H7 (cell line): ENCODE results near the gene CAPN13. TPM values are rescaled to one million over a fixed set of nuclear protein-coding genes. Genes with fewer than 3 reads are reported as not detected.

Experiments used
- DNase-seq: peaks from one replicate; pipeline ENCODE4 v3.0.0; 2012
- H3K27me3 ChIP-seq: 2 replicates; pipeline ENCODE4 v1.6.0; 2011; ENCODE audit warnings: mild to moderate bottlenecking, low read length; ENCODE audit not compliant: control insufficient read depth, insufficient read depth
- H3K36me3 ChIP-seq: replicated peaks from 2 replicates; pipeline ENCODE4 v1.5.1; 2011; ENCODE audit warnings: low read length; ENCODE audit not compliant: control insufficient read depth, insufficient read depth
- H3K4me3 ChIP-seq: 2 replicates; pipeline ENCODE4 v1.5.1; 2011; ENCODE audit warnings: low read depth, mild to moderate bottlenecking, control low read depth, low read length, moderate library complexity; ENCODE audit not compliant: insufficient read depth
- total RNA-seq: library from RNA; depleted of rRNA; stranded (reverse); fragments of >200 nt; shearing (Covaris generic); gene quantifications from 2 replicates; pipeline ENCODE4 v1.2.3, GENCODE V29; 2014

Gene CAPN13
- total RNA-seq, 1 experiment from 2014 or later, result 0.55 TPM

DNA sequence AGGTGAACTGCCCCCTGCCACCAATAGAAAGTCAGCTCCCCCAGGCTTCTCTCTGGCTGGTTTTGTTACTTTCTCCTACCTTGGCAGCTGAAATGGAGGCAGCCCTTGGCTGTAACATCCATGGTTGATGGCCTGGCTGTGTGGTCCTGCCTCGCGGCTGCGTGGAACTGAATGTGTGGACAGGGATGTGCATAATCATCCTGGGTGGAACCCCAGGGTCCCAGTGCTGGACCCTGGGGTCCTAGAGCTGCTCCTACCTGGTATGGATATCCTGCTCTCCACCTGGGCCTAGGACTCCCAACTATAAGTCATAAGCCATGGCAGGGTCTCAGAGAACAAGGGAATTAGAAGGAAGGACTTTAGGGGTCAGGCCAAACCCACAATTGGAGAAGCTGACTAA is 93.5 kb downstream of the CAPN13 start:
- Histone ChIP-seq H3K36me3 (no peaks in the 10 kb centered on the region), H3K27me3 (no peaks in the 10 kb centered on the region), H3K4me3 (no peak overlapping the region)
- DNase-seq, result no peak

DNA sequence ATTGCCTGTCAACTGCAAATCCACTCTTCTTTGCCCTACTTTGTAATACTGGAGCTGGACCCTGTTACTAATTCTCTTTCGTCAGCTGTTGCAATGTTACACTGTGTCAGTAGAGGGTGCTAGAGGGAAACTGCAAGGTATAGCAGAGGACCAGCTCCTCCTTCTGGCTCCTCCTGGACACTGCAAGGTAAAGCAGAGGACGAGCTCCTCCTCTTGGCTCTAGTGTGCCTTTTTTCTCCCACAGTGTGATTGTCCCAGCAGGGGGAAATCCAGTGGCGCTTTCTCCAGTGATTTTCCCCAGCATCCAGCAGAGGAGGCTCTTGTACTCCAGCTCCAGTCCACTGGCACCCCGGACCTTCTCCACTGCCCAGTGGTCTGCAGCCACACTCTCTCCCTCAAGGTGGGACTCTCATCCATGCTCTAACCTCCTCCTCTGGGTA is 95.6 kb downstream of the CAPN13 start:
- peak; percentile 87 for DNase-seq
- Histone ChIP-seq H3K36me3 (no peaks in the 10 kb centered on the region), H3K27me3 (no peaks in the 10 kb centered on the region), H3K4me3 (no peak overlapping the region)

DNA sequence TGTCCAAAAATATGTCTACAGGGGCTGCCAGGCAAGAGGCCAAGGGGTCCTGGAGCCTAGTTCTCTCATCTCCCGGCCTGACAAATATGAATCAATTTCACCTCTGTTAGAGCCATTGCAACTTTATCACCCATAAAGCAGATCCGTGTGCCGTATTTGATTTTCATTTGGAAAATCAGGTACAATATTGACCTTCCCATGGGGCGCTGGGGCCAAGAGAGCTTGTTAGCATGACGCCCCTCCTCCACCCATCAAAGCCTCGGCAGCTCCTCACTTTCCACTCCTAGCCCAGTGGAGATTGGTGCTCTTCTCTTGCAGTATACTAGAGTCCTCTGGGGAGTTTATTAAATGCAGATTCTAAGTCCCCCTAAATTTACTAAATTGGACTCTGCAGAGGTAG is 96.8 kb downstream of the CAPN13 start:
- Histone ChIP-seq H3K27me3 (no peaks in the 10 kb centered on the region), H3K4me3 (no peak overlapping the region), H3K36me3 (no peaks in the 10 kb centered on the region)
- DNase-seq, result no peak

DNA sequence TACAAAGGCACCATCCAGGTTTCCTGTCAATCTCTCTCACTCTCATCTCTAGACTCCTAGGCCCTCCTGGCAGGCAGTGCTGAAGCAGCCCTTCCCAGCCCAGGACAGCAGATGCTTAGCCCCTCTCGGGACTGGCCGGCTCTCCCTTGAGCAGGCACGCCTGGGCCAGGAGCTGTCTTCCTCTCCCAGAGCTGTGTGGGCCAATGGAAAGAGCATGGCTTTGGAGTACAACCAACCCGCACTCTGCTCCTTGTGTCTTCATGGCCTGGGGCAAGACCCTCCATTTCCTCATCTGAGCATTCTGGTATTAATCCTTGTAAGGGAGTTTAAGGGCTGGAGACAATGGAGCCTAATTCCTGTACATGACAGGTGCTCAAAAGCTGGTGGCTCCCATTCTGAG is 97.2 kb downstream of the CAPN13 start:
- Histone ChIP-seq H3K4me3 (no peak overlapping the region), H3K36me3 (no peaks in the 10 kb centered on the region)
- no peak for DNase-seq

DNA sequence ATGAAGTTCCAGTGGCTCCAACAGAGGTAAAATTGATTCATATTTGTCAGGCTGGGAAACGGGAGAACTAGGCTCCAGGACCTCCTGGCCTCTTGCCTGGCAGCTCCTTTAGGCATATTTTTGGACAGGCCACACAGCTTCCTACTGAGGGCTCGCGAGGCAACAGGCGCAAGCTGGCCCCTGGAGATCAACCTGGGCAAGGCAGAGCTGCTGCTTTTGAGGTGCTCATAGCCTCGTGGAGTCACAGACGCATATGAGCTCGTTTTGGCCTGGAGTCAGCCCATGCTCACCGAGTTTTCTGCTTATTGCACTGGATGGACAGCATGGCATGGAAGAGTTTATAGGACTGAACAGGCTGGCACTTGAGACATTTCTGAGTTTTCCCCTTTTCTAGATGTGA is 97.7 kb downstream of the CAPN13 start:
- Histone ChIP-seq H3K36me3 (no peaks in the 10 kb centered on the region), H3K4me3 (no peak overlapping the region), H3K27me3 (no peaks in the 10 kb centered on the region)
- DNase-seq, result no peak

More for the DNA sequence above, 97.2 kb downstream of the CAPN13 start:
- H3K27me3 ChIP-seq, result no peaks in the 10 kb centered on the region

DNA sequence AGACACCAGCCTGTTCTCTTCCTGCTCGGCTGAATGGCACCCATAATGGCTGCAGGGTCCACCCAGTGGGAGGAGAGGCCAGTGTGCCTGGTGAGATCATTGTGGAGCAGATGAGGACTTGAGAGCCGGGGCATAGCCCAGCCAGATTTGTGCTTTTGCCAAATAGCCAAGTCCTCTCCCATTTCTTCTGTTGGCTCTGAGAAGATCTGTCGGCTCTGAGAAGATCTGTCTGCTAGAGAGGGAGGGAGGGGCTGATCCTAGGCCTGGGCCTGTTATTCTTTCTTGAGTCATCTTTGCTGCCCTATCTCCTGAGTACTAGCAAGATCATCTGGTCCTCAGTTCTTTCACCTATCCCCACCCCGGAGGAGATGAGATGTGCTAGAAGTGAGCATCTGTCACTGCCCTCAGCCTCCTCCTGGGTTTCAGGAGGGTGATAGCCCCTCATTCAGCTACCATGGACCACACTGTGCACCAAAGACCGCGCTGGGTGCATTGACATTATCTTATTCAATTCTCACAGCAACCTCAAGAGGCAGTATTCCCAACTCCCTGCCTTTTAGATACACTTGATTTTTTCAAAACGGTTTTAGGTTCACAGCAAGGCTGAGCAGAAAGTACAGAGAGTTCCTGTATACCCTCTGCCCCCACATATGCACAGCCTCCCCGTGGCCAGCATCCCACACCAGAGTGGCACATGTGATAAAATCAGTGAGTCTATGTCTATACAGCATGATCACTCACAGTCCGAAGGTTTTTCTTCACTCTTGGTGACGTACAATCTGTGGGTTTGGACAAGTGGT is 98.6 kb downstream of the CAPN13 start:
- DNase-seq, result peak; percentile 49
- Histone ChIP-seq H3K36me3 (no peaks in the 10 kb centered on the region), H3K4me3 (no peak overlapping the region), H3K27me3 (no peaks in the 10 kb centered on the region)

DNA sequence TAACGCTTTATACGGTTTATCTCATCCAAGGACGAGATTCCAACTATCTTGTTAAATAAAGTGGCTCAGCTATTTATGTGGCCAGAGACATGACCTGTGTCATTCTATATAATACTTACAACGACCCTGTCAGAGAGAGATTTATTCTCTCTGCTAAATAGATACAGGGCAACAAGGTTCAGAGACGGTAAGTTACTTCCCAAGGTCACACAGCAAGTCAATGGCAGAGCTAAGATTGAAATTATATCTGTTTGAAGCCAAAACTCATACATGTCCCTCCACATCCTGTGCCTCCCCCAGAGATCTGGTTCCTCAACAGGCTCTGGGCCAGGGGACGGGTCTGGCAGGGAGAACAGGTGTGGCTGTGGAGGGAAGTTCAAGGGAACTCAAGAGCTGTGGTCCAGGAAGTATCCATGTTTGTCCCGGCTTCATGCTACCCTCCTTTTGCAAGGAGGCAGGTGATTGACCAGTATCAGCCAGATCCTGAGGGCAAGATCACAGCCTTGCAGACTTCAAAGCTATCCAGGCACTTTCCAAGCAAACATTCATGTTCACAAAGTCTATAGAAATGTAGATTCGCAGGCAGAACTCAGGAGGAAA is 99.8 kb downstream of the CAPN13 start:
- no peaks in the 10 kb centered on the region for H3K36me3 ChIP-seq
- no peak overlapping the region for H3K4me3 ChIP-seq
- DNase-seq, result no peak
- no peaks in the 10 kb centered on the region for H3K27me3 ChIP-seq

DNA sequence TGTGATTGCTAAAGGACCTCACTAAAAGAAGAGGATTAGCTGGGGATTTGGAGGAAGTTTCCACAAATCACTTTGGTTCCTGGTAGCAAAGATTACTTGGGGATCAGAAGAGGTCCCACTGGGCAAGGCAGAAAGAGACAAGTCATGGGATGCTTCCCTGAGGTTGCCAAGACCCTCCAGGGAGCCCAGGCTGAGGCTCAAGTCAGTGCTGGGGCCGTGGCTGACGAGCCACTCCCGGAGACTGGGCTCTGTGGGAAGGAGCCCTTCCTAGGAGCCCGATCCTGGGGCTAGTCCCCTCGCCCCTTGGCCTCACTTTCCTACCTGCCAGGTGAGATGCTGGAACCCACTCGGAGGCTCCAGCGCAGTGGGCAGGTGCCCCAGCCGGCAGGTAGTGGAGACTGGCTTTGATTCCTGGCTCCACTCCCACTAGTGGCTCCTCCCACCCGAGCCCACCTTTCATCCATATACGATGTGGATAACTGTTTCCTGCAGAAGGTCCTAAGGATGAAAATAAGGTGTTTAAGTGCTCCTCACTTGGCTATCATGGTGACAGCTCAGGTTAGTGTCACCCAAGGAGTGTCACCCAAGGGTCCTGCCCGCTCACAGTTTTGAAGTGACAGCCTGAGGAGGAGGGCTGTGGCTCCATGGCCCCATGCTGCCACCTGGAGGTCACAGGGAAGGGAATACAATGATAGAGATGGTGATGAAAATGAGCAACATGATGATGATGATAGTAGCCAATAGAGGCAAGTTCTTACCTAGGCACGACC is 100.5 kb downstream of the CAPN13 start:
- no peaks in the 10 kb centered on the region for H3K36me3 ChIP-seq
- peak; percentile 75 for DNase-seq
- H3K4me3 ChIP-seq, result no peak overlapping the region
- no peaks in the 10 kb centered on the region for H3K27me3 ChIP-seq

DNA sequence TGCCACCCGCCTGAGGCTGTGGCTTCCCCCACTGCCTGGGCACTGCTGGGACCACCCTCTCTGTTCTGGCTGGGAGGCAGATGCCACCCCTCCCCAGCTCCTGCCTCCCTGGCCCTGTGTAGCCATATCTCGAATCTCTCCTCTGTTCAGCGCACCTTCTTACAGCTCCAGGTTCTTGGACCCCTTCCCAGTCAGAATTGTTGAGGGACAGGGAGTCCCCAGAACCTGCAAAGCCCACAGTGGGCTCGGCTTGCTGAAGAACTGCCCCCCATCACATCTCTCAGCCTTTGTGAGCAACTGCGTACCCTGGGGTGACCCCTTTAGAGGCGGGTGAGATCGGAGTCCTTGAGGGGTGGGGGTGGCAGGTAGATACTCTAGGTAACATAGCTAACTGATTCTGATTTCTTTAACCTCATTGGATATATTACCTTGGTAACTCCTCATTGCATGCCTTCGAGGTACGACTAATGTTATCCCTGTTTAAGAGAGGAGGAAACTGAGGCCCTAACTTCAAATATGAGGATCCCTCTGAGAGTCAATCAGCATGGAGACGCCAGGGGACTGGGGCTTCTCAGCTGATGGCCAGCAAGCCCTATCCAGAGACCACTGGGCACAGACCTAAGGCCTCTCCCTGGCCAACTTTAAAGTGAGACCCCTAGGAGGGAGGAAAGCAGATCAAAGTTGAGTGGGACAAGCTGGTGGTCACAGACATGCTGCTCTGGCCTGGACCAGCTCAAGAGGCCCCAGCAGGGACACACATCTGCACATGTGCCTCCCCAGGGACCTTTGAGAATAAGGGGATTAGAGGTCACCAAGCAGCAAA is 101.3 kb downstream of the CAPN13 start:
- no peak for DNase-seq
- H3K36me3 ChIP-seq, result no peaks in the 10 kb centered on the region
- H3K4me3 ChIP-seq, result no peak overlapping the region
- no peaks in the 10 kb centered on the region for H3K27me3 ChIP-seq

DNA sequence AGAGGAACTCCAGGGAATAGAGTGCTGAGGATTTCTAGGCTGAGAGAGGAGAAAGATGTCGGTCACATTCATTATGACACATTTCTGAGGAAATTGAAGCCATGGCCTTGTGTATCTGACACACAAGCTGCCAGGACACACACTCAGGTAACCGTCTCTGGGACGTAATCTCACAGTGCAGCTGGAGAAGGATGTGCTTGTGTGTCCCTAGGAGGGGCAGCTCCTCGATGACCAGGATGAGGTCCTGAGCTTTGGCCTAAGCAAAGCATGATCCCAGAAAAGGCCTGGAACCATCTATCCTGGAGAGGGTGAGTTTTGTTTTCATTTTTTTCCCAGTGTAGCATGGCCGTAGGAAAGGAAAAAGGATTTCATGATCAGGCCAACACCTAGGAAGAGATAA is 102.2 kb downstream of the CAPN13 start:
- H3K36me3 ChIP-seq, result no peaks in the 10 kb centered on the region
- H3K4me3 ChIP-seq, result no peak overlapping the region
- DNase-seq, result no peak
- no peaks in the 10 kb centered on the region for H3K27me3 ChIP-seq

DNA sequence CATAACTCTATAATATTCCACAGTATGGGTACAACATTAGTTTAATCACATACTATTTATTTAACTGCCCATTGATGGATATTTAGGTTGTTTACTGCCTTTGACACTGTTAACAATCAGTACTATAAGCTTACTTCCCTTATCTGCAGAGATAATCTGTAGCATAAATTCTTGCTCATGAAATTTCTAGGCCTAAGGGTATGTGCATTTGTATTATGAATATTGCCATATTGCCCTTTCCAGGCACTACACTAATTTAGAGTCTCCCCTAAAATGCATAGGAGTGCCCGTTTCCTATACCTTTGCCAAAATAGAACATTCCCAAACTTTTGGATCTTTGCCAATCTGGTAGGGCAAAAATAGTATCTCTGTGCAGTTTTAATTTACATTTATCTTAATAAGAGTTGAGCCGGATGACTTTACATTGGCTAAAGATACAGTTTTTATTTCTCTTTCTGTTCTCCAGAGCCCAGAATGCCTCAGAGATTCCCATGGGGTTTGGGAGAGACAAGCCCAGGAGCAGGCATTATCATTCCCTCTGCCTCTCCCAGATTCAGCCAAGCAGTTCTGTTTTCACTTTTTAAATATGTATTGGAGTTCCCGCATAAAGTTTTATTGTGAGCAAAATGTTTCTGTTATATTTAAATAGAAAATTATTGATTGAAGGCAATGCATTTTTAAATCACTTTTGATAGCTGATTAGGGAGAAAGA is 102.8 kb downstream of the CAPN13 start:
- Histone ChIP-seq H3K4me3 (no peak overlapping the region), H3K36me3 (no peaks in the 10 kb centered on the region), H3K27me3 (no peaks in the 10 kb centered on the region)
- DNase-seq, result no peak

DNA sequence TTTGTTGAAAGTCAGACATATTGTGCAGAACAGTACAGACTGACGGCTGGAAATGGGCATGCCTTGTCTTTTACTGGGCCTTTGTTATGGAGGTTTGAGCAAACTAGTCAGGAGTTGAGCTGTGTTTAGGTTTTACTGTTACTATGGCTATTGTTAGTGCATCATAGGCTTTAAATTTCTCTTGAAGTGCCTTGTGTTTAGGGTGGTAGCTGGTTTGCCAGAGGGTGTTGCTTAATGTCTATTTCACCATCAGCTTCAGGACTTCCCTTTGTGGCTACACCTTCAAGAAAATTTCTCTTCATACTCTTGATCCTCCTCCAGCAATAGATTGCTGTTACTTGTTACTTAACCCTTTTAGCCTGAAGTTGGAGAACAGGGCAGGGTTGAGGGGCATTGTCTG is 104.6 kb downstream of the CAPN13 start:
- no peak for DNase-seq
- Histone ChIP-seq H3K4me3 (no peak overlapping the region), H3K27me3 (no peaks in the 10 kb centered on the region), H3K36me3 (no peaks in the 10 kb centered on the region)

DNA sequence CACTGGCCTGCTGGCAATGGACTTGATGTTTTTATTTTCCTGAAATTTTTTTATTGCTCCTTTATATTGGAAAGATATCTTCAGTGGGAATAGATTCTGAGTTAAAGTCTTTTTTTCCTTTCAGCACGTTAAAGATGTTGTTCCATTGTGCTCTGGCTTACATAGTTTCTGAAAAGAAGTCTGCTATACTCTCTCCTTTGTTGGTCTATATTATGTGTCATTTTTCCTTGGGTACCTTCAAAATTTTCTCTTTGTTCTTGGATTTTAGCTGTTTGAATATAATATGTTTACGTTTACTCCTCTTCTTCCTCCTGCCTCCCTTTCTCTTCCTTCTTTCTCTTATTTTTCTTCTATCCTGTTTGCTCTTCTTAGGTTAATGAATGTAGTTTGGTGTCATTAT is 105.5 kb downstream of the CAPN13 start:
- Histone ChIP-seq H3K27me3 (no peaks in the 10 kb centered on the region), H3K36me3 (no peaks in the 10 kb centered on the region), H3K4me3 (no peak overlapping the region)
- no peak for DNase-seq
